Neutrophil (primary cell): Measurements from ENCODE around the gene PCDH1.
"Not testable (repeated sequence)": the region's sequence is repeated elsewhere in the genome, so short reads cannot be mapped to it uniquely, and the experiment has no call there.

Source experiments
- H3K27ac ChIP-seq: fragments of 200-600 bp; sonication (generic); 2 replicates; pipeline ENCODE4 v1.5.1; 2016; ENCODE audit warnings: mild to moderate bottlenecking, moderate library complexity
- H3K27me3 ChIP-seq: fragments of 200-600 bp; sonication (generic); 2 replicates; pipeline ENCODE4 v1.6.0; 2016; ENCODE audit warnings: mild to moderate bottlenecking
- H3K36me3 ChIP-seq: fragments of 200-600 bp; sonication (generic); 2 replicates; pipeline ENCODE4 v1.5.1; 2017
- H3K4me1 ChIP-seq, 2 experiments: fragments of 200-600 bp in 1 of 2; sonication (generic) in 1 of 2; 1 replicate in 1 of 2; 2 replicates in 1 of 2; pipeline versions ENCODE4 v1.5.1 to v1.6.1; 2013 to 2016; ENCODE audit warnings: low read depth in 1 of 2, low read length in 1 of 2, mild to moderate bottlenecking in 1 of 2, moderate library complexity in 1 of 2; ENCODE audit not compliant: control insufficient read depth in 1 of 2, insufficient read depth in 1 of 2
- H3K4me3 ChIP-seq, 2 experiments: fragments of 200-600 bp in 1 of 2; sonication (generic) in 1 of 2; 1 replicate in 1 of 2; 2 replicates in 1 of 2; pipeline ENCODE4 v1.5.1; 2013 to 2016; ENCODE audit warnings: low read depth in 1 of 2, low read length in 1 of 2, mild to moderate bottlenecking in 1 of 2, moderate library complexity in 1 of 2
- H3K9me3 ChIP-seq: fragments of 200-600 bp; sonication (generic); 2 replicates; pipeline ENCODE4 v1.5.1; 2016
- TF ChIP-seq, protein P1 (sequence below): fragments of 200-600 bp; sonication (generic); IDR thresholded peaks from 2 replicates; pipeline ENCODE4 v1.5.1; 2016; ENCODE audit warnings: antibody characterized with exemption

Gene PCDH1

DNA sequence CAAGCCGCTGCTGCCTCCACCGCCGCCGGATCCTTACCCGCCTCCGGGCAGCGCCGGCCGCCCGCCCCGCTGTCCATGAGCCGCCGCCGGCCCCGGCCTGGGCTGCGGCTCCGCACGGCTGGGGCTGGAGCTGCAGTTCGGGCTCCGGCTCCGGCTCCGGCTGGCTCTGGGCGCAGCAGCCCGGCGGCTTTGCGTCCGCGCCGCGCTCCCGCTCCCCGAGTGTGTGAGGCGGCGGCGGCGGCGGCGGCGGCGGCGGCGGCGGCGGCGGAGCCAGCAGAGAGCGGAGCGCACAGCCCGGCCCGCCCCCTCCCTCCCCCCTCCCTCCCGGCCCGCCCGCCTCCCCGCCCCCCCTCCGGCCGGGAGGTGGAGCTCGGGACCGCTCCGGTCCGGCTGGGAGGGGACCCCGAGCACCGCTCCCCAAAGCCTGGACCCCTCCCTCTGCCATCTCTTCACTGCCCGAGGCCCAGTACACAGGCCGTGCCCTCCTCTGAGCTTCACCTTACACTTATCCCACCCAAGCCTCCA is at the start of gene PCDH1:
PCDH1 (minus strand) TSS at position 225 of the 525 bp plus-strand sequence; CDS start at position 77, 148 bp downstream.
- Histone ChIP-seq H3K36me3 (no peaks in the 10 kb centered on the region), H3K27me3 (peaks cover 100% of the 10 kb centered on the region)

GRCh38 chr5:141926434-141926833 is 48.2 kb upstream of the PCDH1 start:
- TF ChIP-seq, protein P1, sequence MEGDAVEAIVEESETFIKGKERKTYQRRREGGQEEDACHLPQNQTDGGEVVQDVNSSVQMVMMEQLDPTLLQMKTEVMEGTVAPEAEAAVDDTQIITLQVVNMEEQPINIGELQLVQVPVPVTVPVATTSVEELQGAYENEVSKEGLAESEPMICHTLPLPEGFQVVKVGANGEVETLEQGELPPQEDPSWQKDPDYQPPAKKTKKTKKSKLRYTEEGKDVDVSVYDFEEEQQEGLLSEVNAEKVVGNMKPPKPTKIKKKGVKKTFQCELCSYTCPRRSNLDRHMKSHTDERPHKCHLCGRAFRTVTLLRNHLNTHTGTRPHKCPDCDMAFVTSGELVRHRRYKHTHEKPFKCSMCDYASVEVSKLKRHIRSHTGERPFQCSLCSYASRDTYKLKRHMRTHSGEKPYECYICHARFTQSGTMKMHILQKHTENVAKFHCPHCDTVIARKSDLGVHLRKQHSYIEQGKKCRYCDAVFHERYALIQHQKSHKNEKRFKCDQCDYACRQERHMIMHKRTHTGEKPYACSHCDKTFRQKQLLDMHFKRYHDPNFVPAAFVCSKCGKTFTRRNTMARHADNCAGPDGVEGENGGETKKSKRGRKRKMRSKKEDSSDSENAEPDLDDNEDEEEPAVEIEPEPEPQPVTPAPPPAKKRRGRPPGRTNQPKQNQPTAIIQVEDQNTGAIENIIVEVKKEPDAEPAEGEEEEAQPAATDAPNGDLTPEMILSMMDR = no peak
- peaks cover 49% of the 10 kb centered on the region for H3K36me3 ChIP-seq
- no peak overlapping the region for H3K4me3 ChIP-seq

More for the DNA sequence above, at the start of gene PCDH1:
- Histone ChIP-seq H3K27ac (no peak within 1 kb of the TSS), H3K4me3 (peak within 1 kb of the TSS; percentile 34 to 35), H3K9me3 (no peaks in the 10 kb centered on the region), H3K4me1 (peaks cover 16 to 17% of the 10 kb centered on the region in 2 experiments)
- TF ChIP-seq, protein P1 = no peak

GRCh38 chr5:141923448-141924313 is 45.5 kb upstream of the PCDH1 start, which contains the start of gene DELE1:
TSS of gene DELE1 (plus strand) at chr5:141923871. CDS start at chr5:141923942, 71 bp downstream.
- Histone ChIP-seq H3K27ac (peak within 1 kb of the TSS; percentile 98), H3K27me3 (no peaks in the 10 kb centered on the region), H3K36me3 (peaks cover 22% of the 10 kb centered on the region), H3K4me3 (peak within 1 kb of the TSS; percentile 70 to 82), H3K4me1 (peaks cover 29 to 37% of the 10 kb centered on the region in 2 experiments), H3K9me3 (no peaks in the 10 kb centered on the region)
- TF ChIP-seq, protein P1 = peak; percentile 73

More at GRCh38 chr5:141926434-141926833, 48.2 kb upstream of the PCDH1 start:
- Histone ChIP-seq H3K27ac (no peak overlapping the region), H3K4me1 (peaks cover 34 to 46% of the 10 kb centered on the region in 2 experiments), H3K27me3 (no peaks in the 10 kb centered on the region), H3K9me3 (no peaks in the 10 kb centered on the region)

DNA sequence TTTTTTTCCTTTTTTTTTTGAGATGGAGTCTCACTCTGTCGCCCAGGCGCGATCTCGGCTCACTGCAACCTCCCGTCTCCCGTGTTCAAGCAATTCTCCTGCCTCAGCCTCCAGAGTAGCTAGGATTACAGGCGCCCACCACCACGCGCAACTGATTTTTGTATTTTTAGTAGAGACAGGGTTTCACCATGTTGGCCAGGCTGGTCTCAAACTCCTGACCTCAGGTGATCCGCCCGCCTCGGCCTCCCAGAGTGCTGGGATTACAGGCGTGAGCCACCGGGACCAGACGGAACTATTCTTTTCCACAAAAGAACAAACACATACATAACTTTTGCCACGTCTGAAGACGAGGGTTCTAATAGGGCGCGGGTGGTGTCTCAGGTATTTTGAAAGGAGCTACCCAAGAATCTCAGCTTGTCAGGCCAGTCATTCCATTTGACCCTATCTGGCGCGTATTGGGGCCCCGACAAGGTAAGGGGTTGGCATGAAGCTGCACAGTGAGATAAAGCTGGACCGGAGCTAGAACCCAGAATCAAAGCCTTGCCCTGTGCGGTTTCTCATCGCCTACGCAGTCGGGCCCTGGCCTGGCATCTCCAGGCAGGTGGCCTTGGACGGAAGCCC is 44.7 kb upstream of the PCDH1 start:
- not testable (repeated sequence) for H3K27me3 ChIP-seq, H3K9me3 ChIP-seq
- peaks cover 17% of the 10 kb centered on the region for H3K36me3 ChIP-seq
- peak overlapping the region; percentile 70 to 82 for H3K4me3 ChIP-seq
- peak overlapping the region; percentile 98 for H3K27ac ChIP-seq
- peaks cover 21 to 30% of the 10 kb centered on the region in 2 experiments for H3K4me1 ChIP-seq

DNA sequence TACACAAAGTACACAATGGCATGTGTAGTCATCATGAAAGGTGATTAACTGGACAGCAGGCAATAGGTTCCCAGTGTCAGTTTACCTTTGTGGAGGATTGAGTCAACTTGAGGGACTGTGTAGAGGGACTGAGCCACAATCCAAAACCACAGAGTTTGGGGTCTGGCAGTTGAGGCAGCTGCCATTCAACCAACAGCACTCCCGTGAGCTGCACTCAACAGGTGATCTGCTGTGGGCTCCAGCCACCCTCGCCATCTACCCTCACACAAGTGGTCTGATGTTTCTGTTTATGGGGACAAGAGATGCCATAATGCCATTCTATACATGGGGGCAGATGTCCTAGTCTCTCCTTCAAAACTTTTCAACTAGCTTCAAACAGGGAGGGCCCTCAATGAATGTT is 42.6 kb upstream of the PCDH1 start:
- Histone ChIP-seq H3K4me1 (peaks cover 13 to 20% of the 10 kb centered on the region in 2 experiments), H3K27ac (no peak overlapping the region), H3K27me3 (peaks cover 20% of the 10 kb centered on the region), H3K36me3 (peaks cover 7% of the 10 kb centered on the region), H3K4me3 (no peak overlapping the region), H3K9me3 (no peaks in the 10 kb centered on the region)
- TF ChIP-seq, protein P1 = no peak
